Osteoblast (primary cell): ENCODE results near the gene PARVA. TPM values are rescaled to one million over a fixed set of nuclear protein-coding genes. Genes with fewer than 3 reads are reported as not detected.

ENCODE experiments used
- DNase-seq: peaks from one replicate; pipeline ENCODE4 v3.0.0; 2011; ENCODE audit warnings: low spot score, mixed read lengths; ENCODE audit not compliant: insufficient read length; ENCODE audit errors: missing footprints
- H2AFZ ChIP-seq: 2 replicates; pipeline ENCODE4 v1.6.0; 2011; ENCODE audit warnings: mild to moderate bottlenecking, low read length
- H3K27ac ChIP-seq: 2 replicates; pipeline ENCODE4 v1.5.1; 2011; ENCODE audit warnings: mild to moderate bottlenecking, low read depth, low read length, moderate library complexity
- H3K27me3 ChIP-seq: 2 replicates; pipeline ENCODE4 v1.6.0; 2012; ENCODE audit warnings: mild to moderate bottlenecking, control low read depth, inconsistent platforms, low read length, moderate library complexity; ENCODE audit not compliant: insufficient read depth
- H3K36me3 ChIP-seq: 2 replicates; pipeline ENCODE4 v1.5.1; 2011; ENCODE audit warnings: mild to moderate bottlenecking, low read length, control low read depth, moderate library complexity; ENCODE audit not compliant: insufficient read depth
- H3K4me1 ChIP-seq: 2 replicates; pipeline ENCODE4 v1.5.1; 2011; ENCODE audit warnings: mild to moderate bottlenecking, low read length, control low read depth, moderate library complexity; ENCODE audit not compliant: insufficient read depth
- H3K4me2 ChIP-seq: 2 replicates; pipeline ENCODE4 v1.6.0; 2011; ENCODE audit warnings: mild to moderate bottlenecking, low read length; ENCODE audit not compliant: insufficient read depth
- H3K4me3 ChIP-seq: fragments of 200-600 bp; sonication (generic); 3 replicates; pipeline ENCODE4 v1.5.1; 2012; ENCODE audit warnings: mild to moderate bottlenecking, low read length, inconsistent platforms; ENCODE audit not compliant: insufficient read depth
- H3K79me2 ChIP-seq: 2 replicates; pipeline ENCODE4 v1.6.0; 2012; ENCODE audit warnings: mild to moderate bottlenecking, low read length, control low read depth, inconsistent platforms; ENCODE audit not compliant: insufficient read depth
- H3K9me3 ChIP-seq: 2 replicates; pipeline ENCODE4 v1.5.1; 2011; ENCODE audit warnings: low read depth, low read length, control low read depth
- H4K20me1 ChIP-seq: 2 replicates; pipeline ENCODE4 v1.6.0; 2012; ENCODE audit warnings: mild to moderate bottlenecking, low read length, control low read depth; ENCODE audit not compliant: insufficient read depth
- total RNA-seq: library from RNA; depleted of rRNA; stranded (reverse); fragments of >200 nt; gene quantifications from 2 replicates; pipeline ENCODE4 v1.2.3, GENCODE V29; 2012
- TF ChIP-seq, protein P1 (sequence below): IDR thresholded peaks from 2 replicates; pipeline ENCODE4 v1.5.1; 2011; ENCODE audit warnings: mild to moderate bottlenecking, low read depth, low read length, moderate library complexity; ENCODE audit errors: extremely low read depth

PARVA gene
- total RNA-seq, 1 donor = 74.9 TPM

DNA sequence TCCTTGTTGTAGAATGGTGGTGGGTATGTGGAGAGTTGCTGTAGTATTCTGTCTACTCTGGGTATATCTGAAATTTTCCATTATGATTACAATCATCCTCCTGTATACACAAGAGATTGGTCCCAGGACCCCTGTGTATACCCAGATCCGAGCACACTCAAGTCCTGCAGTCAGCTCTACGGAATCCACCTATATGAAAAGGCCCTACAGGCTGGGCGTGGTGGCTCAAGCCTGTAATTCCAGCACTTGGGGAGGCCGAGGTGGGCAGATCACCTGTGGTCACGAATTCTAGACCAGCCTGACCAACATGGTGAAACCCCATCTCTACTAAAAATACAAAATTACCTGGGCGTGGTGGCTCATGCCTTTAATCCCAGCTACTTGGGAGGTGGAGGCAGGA lies 17.2 kb downstream of the PARVA start:
- no peaks in the 10 kb centered on the region for H3K27me3 ChIP-seq
- H3K79me2 ChIP-seq = peaks cover 98% of the 10 kb centered on the region
- TF ChIP-seq, protein P1, sequence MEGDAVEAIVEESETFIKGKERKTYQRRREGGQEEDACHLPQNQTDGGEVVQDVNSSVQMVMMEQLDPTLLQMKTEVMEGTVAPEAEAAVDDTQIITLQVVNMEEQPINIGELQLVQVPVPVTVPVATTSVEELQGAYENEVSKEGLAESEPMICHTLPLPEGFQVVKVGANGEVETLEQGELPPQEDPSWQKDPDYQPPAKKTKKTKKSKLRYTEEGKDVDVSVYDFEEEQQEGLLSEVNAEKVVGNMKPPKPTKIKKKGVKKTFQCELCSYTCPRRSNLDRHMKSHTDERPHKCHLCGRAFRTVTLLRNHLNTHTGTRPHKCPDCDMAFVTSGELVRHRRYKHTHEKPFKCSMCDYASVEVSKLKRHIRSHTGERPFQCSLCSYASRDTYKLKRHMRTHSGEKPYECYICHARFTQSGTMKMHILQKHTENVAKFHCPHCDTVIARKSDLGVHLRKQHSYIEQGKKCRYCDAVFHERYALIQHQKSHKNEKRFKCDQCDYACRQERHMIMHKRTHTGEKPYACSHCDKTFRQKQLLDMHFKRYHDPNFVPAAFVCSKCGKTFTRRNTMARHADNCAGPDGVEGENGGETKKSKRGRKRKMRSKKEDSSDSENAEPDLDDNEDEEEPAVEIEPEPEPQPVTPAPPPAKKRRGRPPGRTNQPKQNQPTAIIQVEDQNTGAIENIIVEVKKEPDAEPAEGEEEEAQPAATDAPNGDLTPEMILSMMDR = no peak
- H3K27ac ChIP-seq = peak overlapping the region; percentile 62
- H4K20me1 ChIP-seq = peaks cover 62% of the 10 kb centered on the region
- H3K4me1 ChIP-seq = peaks cover 25% of the 10 kb centered on the region
- H3K9me3 ChIP-seq = no peaks in the 10 kb centered on the region
- H3K4me3 ChIP-seq = no peak overlapping the region
- DNase-seq = no peak
- no peak overlapping the region for H2AFZ ChIP-seq
- H3K4me2 ChIP-seq = no peak overlapping the region
- peaks cover 22% of the 10 kb centered on the region for H3K36me3 ChIP-seq

DNA sequence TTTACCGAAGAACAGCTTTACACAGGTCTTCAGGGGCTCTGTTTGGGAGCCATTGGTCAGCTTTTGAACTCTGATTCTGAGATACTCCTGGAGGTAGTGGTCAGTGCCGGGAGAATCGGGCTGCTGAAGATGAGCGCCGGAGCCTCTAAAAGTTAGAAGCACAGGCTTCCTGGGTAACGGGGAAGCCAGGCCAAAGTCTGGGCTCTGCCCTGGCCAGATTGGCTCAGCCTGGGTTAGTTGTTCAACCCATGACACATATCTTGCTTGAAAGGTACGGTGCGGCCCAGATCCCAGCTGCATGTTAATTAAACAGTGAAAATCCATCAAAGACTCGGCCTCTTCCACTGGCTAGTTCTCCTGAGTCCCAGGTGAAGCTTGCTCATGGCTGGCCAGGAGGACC lies 18.0 kb downstream of the PARVA start:
- Histone ChIP-seq H4K20me1 (peaks cover 59% of the 10 kb centered on the region), H2AFZ (no peak overlapping the region), H3K9me3 (no peaks in the 10 kb centered on the region), H3K79me2 (peaks cover 96% of the 10 kb centered on the region), H3K36me3 (peaks cover 22% of the 10 kb centered on the region), H3K4me3 (no peak overlapping the region), H3K4me1 (peaks cover 19% of the 10 kb centered on the region), H3K27ac (peak overlapping the region; percentile 14), H3K27me3 (no peaks in the 10 kb centered on the region), H3K4me2 (no peak overlapping the region)
- TF ChIP-seq, protein P1 = no peak
- DNase-seq = no peak

DNA sequence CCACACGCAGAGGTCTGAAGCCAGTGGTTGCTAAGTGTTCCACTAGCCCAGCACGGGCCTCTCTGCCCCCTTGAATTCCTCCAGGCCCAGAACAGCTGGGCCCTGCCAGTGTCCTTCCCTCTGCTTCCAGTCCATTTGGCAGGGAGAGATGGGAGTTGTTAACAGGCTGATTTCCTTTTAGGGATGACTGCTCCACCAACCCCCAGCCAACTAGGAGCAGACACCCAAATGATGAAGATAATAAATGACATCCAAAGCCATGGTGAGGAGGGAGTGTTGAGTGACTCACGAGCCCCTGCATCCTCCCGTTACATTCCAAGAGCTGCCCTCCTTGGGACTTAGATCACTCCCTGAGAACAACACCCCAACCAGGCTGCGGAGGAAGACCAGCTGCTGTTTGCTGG lies 20.6 kb downstream of the PARVA start:
- no peak overlapping the region for H3K4me3 ChIP-seq
- H2AFZ ChIP-seq = peak overlapping the region; percentile 0

DNA sequence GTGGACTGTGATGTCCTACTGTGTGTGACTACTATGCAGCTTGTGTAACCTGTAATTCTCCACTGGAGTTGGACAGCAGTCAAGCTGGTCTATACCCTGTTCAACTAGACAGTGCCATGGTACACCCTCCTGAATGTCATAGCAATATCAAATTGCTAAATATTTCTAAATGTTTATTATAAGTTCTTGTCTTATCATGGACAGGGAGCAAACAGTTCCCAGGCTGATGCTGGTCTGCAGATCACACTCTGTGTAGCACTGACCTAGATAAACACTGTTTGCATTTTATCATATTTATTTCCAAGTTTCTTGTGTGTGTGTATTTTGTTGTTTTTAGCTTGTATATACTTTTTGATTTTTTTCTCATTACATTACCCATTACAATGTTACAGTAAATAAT lies 22.0 kb downstream of the PARVA start:
- Histone ChIP-seq H3K4me3 (no peak overlapping the region), H3K27ac (no peak overlapping the region), H3K4me2 (no peak overlapping the region), H3K79me2 (peaks cover 97% of the 10 kb centered on the region), H3K9me3 (no peaks in the 10 kb centered on the region), H4K20me1 (peaks cover 56% of the 10 kb centered on the region), H3K27me3 (no peaks in the 10 kb centered on the region), H3K4me1 (peaks cover 45% of the 10 kb centered on the region), H2AFZ (no peak overlapping the region), H3K36me3 (peaks cover 9% of the 10 kb centered on the region)
- DNase-seq = no peak
- TF ChIP-seq, protein P1 = no peak

More for the DNA sequence above, 20.6 kb downstream of the PARVA start:
- H3K79me2 ChIP-seq = peaks cover 97% of the 10 kb centered on the region
- H3K27ac ChIP-seq = peak overlapping the region; percentile 87
- no peaks in the 10 kb centered on the region for H3K27me3 ChIP-seq
- peak overlapping the region; percentile 37 for H3K4me2 ChIP-seq
- peaks cover 22% of the 10 kb centered on the region for H3K36me3 ChIP-seq
- H3K9me3 ChIP-seq = no peaks in the 10 kb centered on the region
- peaks cover 30% of the 10 kb centered on the region for H3K4me1 ChIP-seq
- H4K20me1 ChIP-seq = peaks cover 57% of the 10 kb centered on the region
- TF ChIP-seq, protein P1 = no peak
- no peak for DNase-seq
